NCI-H748 (cell line): ENCODE results near the gene GBX2.

ENCODE experiments used
- DNase-seq: peaks from one replicate; lab custom pipeline; 2025; ENCODE audit not compliant: unreplicated experiment; lab: John Stamatoyannopoulos, UW

The GBX2 gene

GRCh38 chr2:236169741-236170589 lies 1.8 kb upstream of the GBX2 start:
- DNase-seq, result peak; percentile 40

GRCh38 chr2:236169151-236169721 lies 1.1 kb upstream of the GBX2 start:
- peak; percentile 87 for DNase-seq

- peak; percentile 68 for DNase-seq
Measured at GRCh38 chr2:236167297-236168109, 683 bp downstream of the GBX2 start.

- DNase-seq, result peak; percentile 43
Measured at GRCh38 chr2:236166796-236167296, 1.3 kb downstream of the GBX2 start.

DNA sequence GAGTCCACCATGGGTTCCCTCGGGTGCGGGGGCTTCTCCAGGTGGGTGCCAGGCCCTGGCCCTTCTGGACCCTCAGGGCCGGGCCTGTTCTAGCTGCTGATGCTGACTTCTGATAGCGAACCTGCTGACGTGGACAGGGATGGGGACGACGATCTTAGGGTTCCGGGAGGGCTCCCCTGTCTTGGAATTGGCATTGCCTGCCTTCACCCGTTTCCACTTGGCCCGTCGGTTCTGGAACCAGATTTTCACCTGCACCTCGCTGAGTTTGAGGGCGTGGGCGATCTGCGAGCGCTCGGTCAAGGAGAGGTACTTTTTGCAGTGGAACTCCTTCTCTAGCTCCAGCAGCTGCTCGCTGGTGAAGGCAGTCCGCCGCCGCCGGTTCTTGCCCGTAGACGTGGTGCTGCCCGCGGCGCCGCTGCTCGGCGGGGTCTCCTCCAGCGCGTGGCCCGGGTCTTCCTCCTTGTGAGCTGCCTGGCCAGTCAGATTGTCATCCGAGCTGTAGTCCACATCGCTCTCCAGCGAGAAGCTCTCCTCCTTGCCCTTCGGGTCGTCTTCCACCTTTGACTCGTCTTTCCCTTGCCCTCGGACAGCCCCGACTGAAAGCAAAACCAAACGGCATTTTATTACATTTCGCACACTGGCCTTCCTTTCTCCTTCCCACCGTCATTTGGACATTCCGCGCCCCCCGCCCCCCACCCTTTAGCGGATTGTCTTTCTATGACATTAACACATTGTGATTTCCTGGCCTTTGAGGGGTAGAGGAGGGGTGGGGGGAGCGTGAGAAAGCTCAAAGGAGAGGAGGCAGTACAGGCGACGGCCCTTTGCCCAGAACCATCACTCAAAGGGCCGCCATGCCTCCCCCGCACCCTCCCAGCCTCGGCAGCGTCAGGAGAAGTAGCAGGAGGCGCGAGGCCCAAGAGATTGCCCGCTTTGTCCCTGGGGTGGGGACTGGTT lies 2.1 kb downstream of the GBX2 start:
- DNase-seq, result peak; percentile 63

DNA sequence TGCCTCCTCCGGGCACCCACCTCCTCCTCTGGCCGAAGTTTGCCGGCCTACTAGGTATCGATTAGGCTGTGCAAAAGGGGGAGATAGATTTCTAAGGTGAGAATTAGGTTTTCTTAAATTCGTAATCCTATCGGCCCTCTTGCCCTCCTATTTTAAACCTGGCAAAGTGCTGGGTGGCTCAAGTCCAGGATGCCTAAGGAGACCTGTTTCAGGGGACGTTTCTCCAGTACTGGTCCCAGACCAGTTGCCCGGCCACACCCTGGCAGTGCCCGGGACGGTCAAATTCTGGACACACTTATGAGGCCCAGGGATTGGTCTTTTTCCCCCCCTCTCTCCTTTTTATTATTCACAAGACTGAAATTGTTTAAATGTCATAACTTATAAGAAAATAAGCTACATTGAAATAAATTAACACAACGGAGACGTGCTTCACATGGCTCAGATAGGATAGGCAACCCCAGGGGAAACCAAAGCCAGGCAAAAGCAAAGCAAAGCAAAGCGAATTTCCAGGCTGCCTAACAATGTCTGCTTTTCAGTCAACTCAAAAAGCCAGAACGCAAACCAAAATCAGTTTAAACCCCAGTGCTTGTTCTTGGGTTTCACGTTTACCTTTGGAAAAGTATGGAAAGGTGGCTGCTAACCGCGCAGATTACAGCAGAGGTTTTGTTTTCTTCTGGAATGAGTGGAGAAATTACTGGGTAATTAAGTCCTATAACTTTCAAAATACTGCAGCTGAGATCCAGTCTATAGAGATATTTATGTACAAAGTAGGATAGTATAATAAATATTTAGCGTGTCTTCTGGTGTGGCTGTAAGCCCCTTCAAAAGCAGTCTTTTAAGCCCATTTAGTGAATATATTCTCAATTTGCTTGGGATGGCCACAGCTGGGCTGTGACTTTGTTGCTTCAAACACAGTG lies 3.0 kb downstream of the GBX2 start:
- DNase-seq, result no peak

DNA sequence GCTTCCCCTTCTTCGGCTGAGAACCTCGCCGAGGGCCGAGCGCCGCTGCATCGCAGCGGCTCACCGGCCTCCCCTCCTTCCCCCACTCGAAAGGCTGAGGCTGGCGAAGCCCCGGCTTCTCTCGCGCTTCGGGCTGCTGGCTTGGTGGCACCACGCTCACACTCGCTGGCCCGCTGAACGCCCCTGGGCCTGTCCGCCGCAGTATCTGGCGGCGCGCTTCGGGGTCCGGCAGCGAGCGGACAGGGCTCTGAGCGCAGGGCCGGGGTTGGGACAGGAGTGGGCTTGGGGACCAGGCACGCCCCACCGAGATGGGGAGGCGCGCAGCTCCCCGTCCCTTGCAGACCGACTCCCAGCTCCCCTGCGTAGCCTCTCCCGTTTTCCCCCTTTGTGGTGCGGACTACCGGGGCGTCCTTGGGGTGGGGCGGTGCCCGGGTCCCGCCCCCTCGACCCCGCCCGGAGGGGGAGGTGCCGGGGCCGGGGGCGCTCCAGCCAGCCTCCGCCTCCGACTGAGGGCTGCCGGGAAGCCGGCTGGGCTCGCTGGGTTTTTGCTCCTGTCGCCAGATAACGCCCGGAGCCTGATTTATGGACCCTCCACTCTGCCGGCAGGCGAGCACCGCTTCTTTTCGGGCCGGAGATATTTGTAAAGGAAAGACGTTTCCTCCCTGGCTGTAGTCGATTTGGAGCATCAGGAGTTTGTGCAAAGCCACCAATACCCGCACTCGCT lies 3.8 kb downstream of the GBX2 start:
- peak; percentile 69 for DNase-seq

DNA sequence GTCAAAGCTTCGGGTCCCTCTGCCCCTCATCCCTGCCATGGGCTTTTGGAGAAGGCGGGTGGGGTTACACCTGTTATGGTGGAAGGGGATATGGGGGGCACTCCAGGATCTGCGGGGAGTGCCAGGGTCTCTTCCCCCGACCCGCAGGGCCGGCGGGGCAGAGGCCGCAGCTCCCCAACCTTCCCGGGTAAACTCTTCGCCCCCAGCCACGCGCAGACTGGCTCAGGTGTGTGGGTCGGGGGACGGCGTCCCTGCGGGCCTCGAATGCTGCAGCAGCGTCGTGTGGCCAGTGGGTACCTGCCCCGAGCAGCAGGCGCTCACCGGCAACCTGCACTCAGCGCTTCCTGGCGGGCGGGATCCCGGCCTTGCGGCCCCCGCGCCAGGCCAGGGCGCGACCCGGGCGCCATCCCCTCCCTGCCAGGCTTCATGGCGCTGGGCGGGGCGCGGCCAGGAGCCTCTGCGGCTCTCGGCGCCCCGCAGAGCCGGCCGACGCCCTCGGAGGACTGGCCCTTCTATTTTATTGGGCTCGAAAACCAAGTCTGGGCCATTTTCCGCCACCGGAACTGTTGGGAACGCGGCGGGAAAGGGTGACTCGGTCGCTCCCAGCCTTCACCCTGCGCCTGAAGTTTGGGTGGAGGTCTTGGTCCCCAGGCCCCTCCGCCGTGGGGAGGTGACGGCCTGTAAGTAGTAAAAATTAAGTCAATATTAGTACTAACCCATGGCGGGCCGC lies 4.5 kb downstream of the GBX2 start:
- peak; percentile 59 for DNase-seq

DNA sequence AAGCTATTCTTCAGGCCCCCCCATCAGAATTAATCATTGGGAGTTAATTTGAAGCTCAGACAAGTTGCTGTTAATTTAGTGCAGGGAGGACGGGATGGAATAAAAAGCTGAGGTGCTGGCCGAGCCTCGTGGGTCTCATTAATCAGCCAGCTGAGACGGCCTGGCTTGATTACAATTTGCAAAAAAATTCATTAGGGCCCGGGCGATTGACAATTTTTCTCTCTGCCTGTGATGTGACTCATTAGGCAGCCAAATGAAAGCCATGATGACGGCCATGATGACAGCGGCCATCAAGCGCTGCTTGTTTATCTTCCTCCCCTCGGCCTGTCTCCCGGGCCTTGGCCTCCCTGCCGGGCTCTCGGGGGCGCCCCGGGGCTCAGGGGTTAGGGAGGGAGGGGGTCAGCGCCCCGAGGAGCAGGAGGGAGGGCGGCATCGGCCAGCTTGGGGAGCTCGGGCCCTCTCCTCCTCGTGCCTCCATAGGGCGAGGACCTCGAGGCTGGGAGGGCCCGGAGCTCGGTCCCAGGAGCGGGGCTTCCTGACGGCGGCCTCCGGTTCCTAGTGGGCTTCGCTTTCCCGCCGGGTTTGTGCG lies 5.2 kb downstream of the GBX2 start:
- DNase-seq, result no peak

- no peak for DNase-seq
Measured at GRCh38 chr2:236162031-236162845, 5.9 kb downstream of the GBX2 start.

DNA sequence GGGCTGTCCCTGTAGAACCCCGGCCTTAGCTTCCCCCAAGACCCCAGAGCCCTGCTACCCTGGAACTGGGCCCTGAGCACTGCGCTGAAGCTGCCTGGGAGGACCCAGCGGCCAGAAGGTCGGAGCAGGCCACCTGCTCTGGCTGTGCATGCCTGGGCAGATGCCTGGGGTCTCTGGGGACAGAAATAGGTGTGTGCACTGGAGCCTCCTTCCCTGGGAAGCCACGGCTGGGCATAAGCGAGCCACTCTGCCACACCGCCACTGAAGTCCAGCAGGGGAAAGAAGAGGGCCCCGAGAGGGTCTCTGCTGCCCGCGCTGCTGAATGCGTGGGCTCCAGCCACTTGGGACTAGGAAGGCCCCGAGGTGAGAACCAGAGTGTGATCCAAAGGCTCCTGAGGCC lies 6.7 kb downstream of the GBX2 start:
- DNase-seq, result no peak

GRCh38 chr2:236161082-236161462 lies 7.1 kb downstream of the GBX2 start:
- no peak for DNase-seq

- no peak for DNase-seq
Measured at GRCh38 chr2:236160366-236161081, 7.7 kb downstream of the GBX2 start.

- no peak for DNase-seq
Measured at GRCh38 chr2:236159778-236160170, 8.4 kb downstream of the GBX2 start.

DNA sequence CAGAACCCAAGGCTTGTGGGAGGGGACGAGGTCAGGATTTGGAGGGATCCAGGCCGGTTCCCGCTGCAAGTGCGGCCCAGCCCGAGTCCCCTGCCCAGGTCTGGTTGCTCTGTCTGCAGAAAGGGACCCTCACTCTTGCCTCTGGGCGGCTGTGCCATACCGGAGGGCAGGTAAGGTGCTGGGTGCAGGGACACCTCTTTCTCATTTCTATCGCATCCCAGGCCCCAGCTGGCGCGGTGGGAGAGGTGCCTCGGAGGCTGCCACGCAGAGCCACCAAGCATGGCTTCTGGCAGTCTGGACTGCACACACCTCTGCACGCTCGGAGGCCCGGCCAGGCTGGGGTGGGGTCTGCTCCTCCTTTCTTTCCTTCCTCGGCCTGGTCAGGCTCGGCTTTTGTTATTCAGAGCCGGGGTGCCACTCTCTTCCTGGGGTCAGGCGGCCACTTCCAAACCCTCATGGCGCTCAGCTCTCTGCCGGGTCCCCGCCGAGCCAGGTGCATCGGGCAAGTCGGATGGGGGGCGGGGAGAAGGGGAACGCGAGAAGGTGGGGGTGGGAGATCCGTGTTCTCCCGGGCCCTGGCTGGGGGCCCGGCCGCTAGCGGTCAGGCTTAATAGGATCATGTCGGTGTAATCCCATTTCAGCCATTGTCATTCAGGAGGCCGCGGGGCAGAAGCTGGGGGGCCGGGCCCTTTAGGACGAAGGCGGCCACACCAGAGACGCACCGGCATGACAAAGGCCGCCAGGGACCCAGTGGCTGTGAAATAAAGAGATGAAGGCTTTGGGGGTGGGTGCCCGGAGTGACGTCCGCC lies 9.0 kb downstream of the GBX2 start:
- DNase-seq, result no peak
